ENCODE measurements around the gene CAMK2D. TPM values are rescaled to one million over a fixed set of nuclear protein-coding genes. Genes with fewer than 3 reads are reported as not detected.

Gene CAMK2D
- total and polyA plus RNA-seq, 7 donors = 41.2 to 183 (median 83.8) TPM

- intact Hi-C loops (cut with DNase I) = no loop called here
- H3K9me3 ChIP-seq = no peaks in the 10 kb centered on the region
- no peaks in the 10 kb centered on the region for H3K27me3 ChIP-seq (ENCODE audit: insufficient read depth in 3 of 3, low read length in 2 of 3)
- H3K36me3 ChIP-seq (ENCODE audit: insufficient read depth in 1 of 2, low read depth in 1 of 2) = no peaks in the 10 kb centered on the region
- DNase-seq = no peak
- WGBS, 3 donors = 36 to 38% (median 37%) methylated on average over 4 of the region's 4 CpGs
- no peak for TF ChIP-seq CTCF (IDR thresholded peaks at IDR 0.05)
- no peak overlapping the region for H3K4me3 ChIP-seq
- H3K4me1 ChIP-seq = peaks cover 61% of the 10 kb centered on the region
- H3K27ac ChIP-seq = peak overlapping the region; percentile 89
- ATAC-seq = no peak
Observed at GRCh38 chr4:113587640-113588275, 173.8 kb downstream of the CAMK2D start.

GRCh38 chr4:113587156-113587555 is 174.4 kb downstream of the CAMK2D start:
- 97 to 99% (median 98%) methylated on average over 2 of the region's 2 CpGs for WGBS, 3 donors
- Histone ChIP-seq H3K36me3 (ENCODE audit: insufficient read depth in 1 of 2, low read depth in 1 of 2) (no peaks in the 10 kb centered on the region), H3K4me1 (peaks cover 64% of the 10 kb centered on the region), H3K27ac (peak overlapping the region; percentile 89), H3K4me3 (no peak overlapping the region), H3K27me3 (ENCODE audit: insufficient read depth in 3 of 3, low read length in 2 of 3) (no peaks in the 10 kb centered on the region), H3K9me3 (no peaks in the 10 kb centered on the region)
- ATAC-seq = no peak
- DNase-seq = no peak
- no peak for TF ChIP-seq CTCF (IDR thresholded peaks at IDR 0.05)
- intact Hi-C loops (cut with DNase I) = no loop called here

GRCh38 chr4:113586072-113586471 is 175.5 kb downstream of the CAMK2D start:
- H3K27ac ChIP-seq = peak overlapping the region; percentile 89
- no peak for TF ChIP-seq CTCF (IDR thresholded peaks at IDR 0.05)
- no peak overlapping the region for H3K4me3 ChIP-seq
- H3K36me3 ChIP-seq (ENCODE audit: insufficient read depth in 1 of 2, low read depth in 1 of 2) = no peaks in the 10 kb centered on the region
- ATAC-seq (peak in 1 of 4 donors; percentile 16), DNase-seq (no peak)
- peaks cover 57% of the 10 kb centered on the region for H3K4me1 ChIP-seq
- intact Hi-C loops (cut with DNase I) = no loop called here
- no peaks in the 10 kb centered on the region for H3K9me3 ChIP-seq
- H3K27me3 ChIP-seq (ENCODE audit: insufficient read depth in 3 of 3, low read length in 2 of 3) = no peaks in the 10 kb centered on the region

GRCh38 chr4:113584407-113585150 is 177.0 kb downstream of the CAMK2D start:
- DNase-seq (peak in 1 of 2 donors; percentile 57), ATAC-seq (peak; percentile 82 to 95 (median 91))
- Histone ChIP-seq H3K27ac (peak overlapping the region; percentile 89), H3K9me3 (no peaks in the 10 kb centered on the region), H3K4me1 (peaks cover 57% of the 10 kb centered on the region), H3K36me3 (ENCODE audit: insufficient read depth in 1 of 2, low read depth in 1 of 2) (no peaks in the 10 kb centered on the region), H3K4me3 (peak overlapping the region; percentile 29), H3K27me3 (ENCODE audit: insufficient read depth in 3 of 3, low read length in 2 of 3) (no peaks in the 10 kb centered on the region)
- intact Hi-C loops (cut with DNase I) = loop anchor here in 1 of 2 donors (5.0 kb wide), 1 partner anchor 37 kb away; no protein-coding TSS in a partner anchor
- TF ChIP-seq CTCF (IDR thresholded peaks at IDR 0.05) = no peak
- WGBS, 3 donors = 16 to 36% (median 28%) methylated on average over 4 of the region's 4 CpGs

Measured in psoas muscle (tissue), 8 donors.